ENCODE measurements around the gene S100A11. TPM values are rescaled to one million over a fixed set of nuclear protein-coding genes. Genes with fewer than 3 reads are reported as not detected.
A peak's percentile ranks its signal among the peaks of the same experiment; 100 is the strongest.

The S100A11 gene
- total RNA-seq, 4 donors from 2014 or later: 41.9 to 183 (median 125) TPM

GRCh38 chr1:152039886-152040285, 3.1 kb upstream of the S100A11 start:
- H3K4me1 ChIP-seq: peaks cover 0 to 23% (median 4%) of the 10 kb centered on the region in 3 donors
- no peak for ATAC-seq
- no peak overlapping the region for H3K4me3 ChIP-seq
- H3K27me3 ChIP-seq: no peaks in the 10 kb centered on the region
- H3K36me3 ChIP-seq: no peaks in the 10 kb centered on the region
- no peak overlapping the region for H3K27ac ChIP-seq
- TF ChIP-seq POLR2A (IDR thresholded peaks at IDR 0.05) (no peak), POLR2AphosphoS5 (IDR thresholded peaks at IDR 0.05) (no peak), CTCF (IDR thresholded peaks at IDR 0.05) (no peak), EP300 (IDR thresholded peaks at IDR 0.05) (no peak)
- WGBS, 2 donors (ENCODE audit: low coverage in 1 of 2): 40% methylated on average over 1 of the region's 1 CpG; no CpG with 5 or more reads in 1 of the 2 donors
- H3K9me3 ChIP-seq: no peaks in the 10 kb centered on the region

GRCh38 chr1:152039461-152039860, 2.7 kb upstream of the S100A11 start:
- H3K4me1 ChIP-seq: peaks cover 0 to 27% (median 4%) of the 10 kb centered on the region in 3 donors
- no peak for ATAC-seq
- TF ChIP-seq CTCF (IDR thresholded peaks at IDR 0.05) (no peak), EP300 (IDR thresholded peaks at IDR 0.05) (no peak), POLR2A (IDR thresholded peaks at IDR 0.05) (no peak), POLR2AphosphoS5 (IDR thresholded peaks at IDR 0.05) (no peak)
- WGBS, 2 donors (ENCODE audit: low coverage in 1 of 2): 95 to 100% methylated on average over 1 of the region's 1 CpG
- H3K27ac ChIP-seq: no peak overlapping the region
- H3K4me3 ChIP-seq: no peak overlapping the region
- H3K27me3 ChIP-seq: no peaks in the 10 kb centered on the region
- no peaks in the 10 kb centered on the region for H3K9me3 ChIP-seq
- H3K36me3 ChIP-seq: no peaks in the 10 kb centered on the region

GRCh38 chr1:152038871-152039270, 2.1 kb upstream of the S100A11 start:
- no peaks in the 10 kb centered on the region for H3K27me3 ChIP-seq
- H3K36me3 ChIP-seq: peaks cover 0 to under 1% of the 10 kb centered on the region in 2 donors
- TF ChIP-seq POLR2AphosphoS5 (IDR thresholded peaks at IDR 0.05): no peak
- TF ChIP-seq POLR2A (IDR thresholded peaks at IDR 0.05): no peak
- no peak for TF ChIP-seq CTCF (IDR thresholded peaks at IDR 0.05)
- no peak for TF ChIP-seq EP300 (IDR thresholded peaks at IDR 0.05)
- no peaks in the 10 kb centered on the region for H3K9me3 ChIP-seq
- no peak overlapping the region for H3K4me3 ChIP-seq
- no peak overlapping the region for H3K27ac ChIP-seq
- peaks cover 0 to 33% (median 5%) of the 10 kb centered on the region in 3 donors for H3K4me1 ChIP-seq
- no peak for ATAC-seq
- 94 to 100% methylated on average over 2 to 10 of the region's 10 CpGs for WGBS, 2 donors (ENCODE audit: low coverage in 1 of 2)

- no peak for ATAC-seq
- Histone ChIP-seq H3K27ac (peak overlapping the region; percentile 45 to 89 (median 86)), H3K27me3 (no peaks in the 10 kb centered on the region), H3K4me1 (peaks cover 0 to 43% (median 8%) of the 10 kb centered on the region in 3 donors), H3K4me3 (peak overlapping the region; percentile 43 to 70), H3K9me3 (no peaks in the 10 kb centered on the region), H3K36me3 (peaks cover 0 to 32% of the 10 kb centered on the region in 2 donors)
- WGBS, 2 donors (ENCODE audit: low coverage in 1 of 2): 20 to 28% methylated on average over 11 to 17 of the region's 17 CpGs
- TF ChIP-seq EP300 (IDR thresholded peaks at IDR 0.05) (no peak), POLR2A (IDR thresholded peaks at IDR 0.05) (no peak), CTCF (IDR thresholded peaks at IDR 0.05) (no peak), POLR2AphosphoS5 (IDR thresholded peaks at IDR 0.05) (no peak)
Observed at GRCh38 chr1:152035539-152036266, 1.1 kb downstream of the S100A11 start.

All from gastroesophageal sphincter (tissue), 4 donors.